ENCODE results near the gene LRMDA.

LRMDA gene

DNA sequence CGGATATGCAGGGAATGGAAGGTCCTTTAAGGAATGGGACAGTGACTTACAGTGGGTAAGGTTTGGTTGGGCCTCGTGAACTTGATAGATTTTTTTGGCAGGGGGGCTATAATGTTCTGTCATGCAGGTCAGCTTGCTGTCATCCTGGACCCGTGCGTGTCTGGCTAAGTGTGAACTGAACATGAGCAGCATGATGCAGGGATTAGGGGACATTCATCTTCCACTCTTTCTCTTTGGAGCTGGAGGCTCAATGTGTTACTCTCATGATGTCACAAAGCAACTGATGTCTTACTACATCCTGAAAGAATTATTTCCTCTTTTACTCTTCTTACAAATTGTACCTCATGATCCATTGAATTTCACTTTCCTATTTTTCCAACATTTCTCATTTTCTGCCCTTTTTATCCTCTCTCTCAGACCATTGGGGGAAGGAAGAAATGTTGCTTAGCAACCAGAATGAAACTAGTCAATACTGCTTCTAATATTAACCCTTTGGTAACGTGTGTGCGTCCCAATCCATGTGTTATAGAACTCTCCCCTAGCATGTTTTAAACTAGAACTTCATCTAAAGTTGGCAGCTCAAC, 549.1 kb downstream of the LRMDA start:
- no peak overlapping the region for H3K4me3 ChIP-seq (ENCODE audit: low read depth, low read length)
- no peak for DNase-seq (ENCODE audit: low read depth)
- TF ChIP-seq CTCF (IDR thresholded peaks at IDR 0.05; ENCODE audit: low read depth, low read length, missing control alignments) = no peak

- no peak for TF ChIP-seq CTCF (IDR thresholded peaks at IDR 0.05; ENCODE audit: low read depth, low read length, missing control alignments)
- H3K4me3 ChIP-seq (ENCODE audit: low read depth, low read length) = no peak overlapping the region
- DNase-seq (ENCODE audit: low read depth) = no peak
These were observed 551.4 kb downstream of the LRMDA start for GRCh38 chr10:75982611-75983369.

DNA sequence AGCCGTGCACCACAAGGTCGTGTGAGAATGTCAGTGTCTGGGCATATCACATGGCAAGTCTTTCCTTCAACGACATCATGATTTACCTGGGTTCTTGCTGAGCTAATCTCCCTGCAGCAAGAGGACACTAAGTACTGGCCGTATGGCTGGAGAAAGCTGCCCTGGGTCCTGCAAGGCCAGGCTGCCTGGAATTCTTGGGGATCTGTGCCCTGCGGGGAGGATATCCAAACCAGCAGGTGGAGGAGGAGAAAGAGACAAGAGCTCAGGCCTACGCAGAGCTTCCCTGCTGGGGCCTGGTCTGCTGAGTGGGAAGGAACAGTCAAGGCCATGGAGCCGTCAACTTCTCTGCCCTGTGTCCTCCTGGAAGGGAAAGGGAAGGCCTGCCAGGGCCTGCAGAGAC, 552.6 kb downstream of the LRMDA start:
- no peak for TF ChIP-seq CTCF (IDR thresholded peaks at IDR 0.05; ENCODE audit: low read depth, low read length, missing control alignments)
- no peak for DNase-seq (ENCODE audit: low read depth)
- no peak overlapping the region for H3K4me3 ChIP-seq (ENCODE audit: low read depth, low read length)

DNA sequence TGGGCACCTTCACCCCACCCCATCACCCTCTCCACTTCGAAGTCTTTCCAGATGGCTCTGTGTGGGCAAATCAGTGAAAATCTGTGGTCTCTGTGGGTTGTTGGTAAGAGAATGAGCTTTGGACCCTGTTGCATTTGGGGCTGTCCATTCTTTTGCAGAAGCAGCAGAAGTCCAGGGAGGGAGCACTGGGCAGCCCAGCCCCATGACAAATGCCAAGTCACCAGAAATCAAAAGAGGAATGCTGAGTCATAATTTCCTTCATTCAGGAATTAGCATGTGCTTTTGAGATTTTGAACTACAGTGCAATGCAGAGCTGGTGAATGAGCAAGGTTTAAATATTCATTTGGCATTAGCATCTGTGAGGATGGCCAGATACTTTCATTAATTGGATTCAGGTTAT, 556.2 kb downstream of the LRMDA start:
- no peak for TF ChIP-seq CTCF (IDR thresholded peaks at IDR 0.05; ENCODE audit: low read depth, low read length, missing control alignments)

DNA sequence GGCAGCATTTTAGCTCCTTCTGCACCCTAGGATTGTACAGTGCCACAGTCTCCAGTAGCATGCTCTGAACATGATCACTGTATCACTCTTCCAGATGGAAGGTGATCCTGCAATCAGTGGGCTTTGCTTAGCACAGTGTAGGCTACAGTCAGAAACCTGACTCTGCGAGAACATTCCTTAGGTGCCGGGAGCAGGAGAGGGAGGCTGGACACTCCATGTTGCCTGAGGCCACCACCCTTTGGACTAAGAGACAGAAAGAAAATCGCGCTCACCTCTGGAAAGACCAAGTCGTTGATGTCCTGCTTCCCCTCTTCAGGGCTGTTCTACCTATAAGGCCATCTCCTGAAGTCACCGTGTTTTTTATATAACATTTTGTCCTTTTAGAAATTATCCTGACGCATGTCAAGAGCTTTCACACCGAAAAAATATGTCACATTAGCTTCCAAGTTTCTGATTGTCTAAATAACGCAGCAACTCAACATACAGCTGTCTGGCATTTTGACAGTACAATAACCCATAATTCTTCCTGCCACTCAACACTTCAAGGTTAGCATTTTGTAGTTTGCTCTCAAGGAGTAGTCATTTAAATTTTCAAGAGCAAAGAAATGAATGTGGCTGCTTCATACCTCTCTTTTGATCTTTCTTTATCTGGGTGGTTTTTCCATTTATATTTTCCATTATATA, 563.1 kb downstream of the LRMDA start:
- DNase-seq (ENCODE audit: low read depth) = no peak
- no peak for TF ChIP-seq CTCF (IDR thresholded peaks at IDR 0.05; ENCODE audit: low read depth, low read length, missing control alignments)

More for the DNA sequence above, 556.2 kb downstream of the LRMDA start:
- H3K4me3 ChIP-seq (ENCODE audit: low read depth, low read length) = no peak overlapping the region
- DNase-seq (ENCODE audit: low read depth) = no peak

GRCh38 chr10:75995041-75995430, 563.6 kb downstream of the LRMDA start:
- DNase-seq (ENCODE audit: low read depth) = no peak
- TF ChIP-seq CTCF (IDR thresholded peaks at IDR 0.05; ENCODE audit: low read depth, low read length, missing control alignments) = no peak

More for the DNA sequence above, 563.1 kb downstream of the LRMDA start:
- H3K4me3 ChIP-seq (ENCODE audit: low read depth, low read length) = no peak overlapping the region

More at GRCh38 chr10:75995041-75995430, 563.6 kb downstream of the LRMDA start:
- H3K4me3 ChIP-seq (ENCODE audit: low read depth, low read length) = no peak overlapping the region
